CD4-positive, alpha-beta T cell treated with Interferon alpha-2 for 1 hour (primary cell): Measurements from ENCODE around the gene ARHGEF4.
A peak's percentile ranks its signal among the peaks of the same experiment; 100 is the strongest.

ENCODE experiments used
- DNase-seq, 2 donors: peaks; one replicate each; pipeline ENCODE4 v3.0.0-alpha.2; 2020 to 2022

The ARHGEF4 gene

DNA sequence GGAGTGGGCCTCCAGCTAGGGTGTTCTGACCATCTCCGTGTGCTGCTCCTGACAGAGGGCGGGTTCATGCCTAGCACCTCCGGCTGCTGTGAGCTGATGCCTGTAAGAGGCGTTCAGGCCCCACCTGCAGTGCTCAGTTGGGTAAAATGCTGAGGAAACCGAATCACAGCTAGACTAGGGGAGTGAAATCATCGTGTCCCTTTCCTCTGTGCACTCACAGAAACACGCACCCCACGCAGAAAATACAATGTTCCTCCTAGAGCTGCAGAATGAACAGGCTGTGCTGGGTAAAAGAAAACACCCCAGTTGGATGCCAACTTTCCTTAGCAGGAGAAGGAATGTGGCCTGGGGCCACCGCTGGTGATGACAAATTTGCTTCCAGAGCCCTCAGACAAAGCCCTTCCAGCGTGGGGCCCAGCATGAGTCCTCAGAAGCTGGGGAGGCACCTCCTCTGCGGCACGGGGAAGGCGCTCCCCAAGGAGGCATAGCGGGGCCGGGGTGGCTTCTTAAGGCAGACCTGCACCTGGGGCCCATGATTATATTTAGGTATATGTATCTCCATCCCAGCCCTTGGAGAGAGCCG, 16.3 kb upstream of the ARHGEF4 start:
- DNase-seq, result no peak

GRCh38 chr2:130821867-130822266, 14.8 kb upstream of the ARHGEF4 start:
- no peak for DNase-seq

- no peak for DNase-seq
Observed at GRCh38 chr2:130822766-130823165, 13.9 kb upstream of the ARHGEF4 start.

DNA sequence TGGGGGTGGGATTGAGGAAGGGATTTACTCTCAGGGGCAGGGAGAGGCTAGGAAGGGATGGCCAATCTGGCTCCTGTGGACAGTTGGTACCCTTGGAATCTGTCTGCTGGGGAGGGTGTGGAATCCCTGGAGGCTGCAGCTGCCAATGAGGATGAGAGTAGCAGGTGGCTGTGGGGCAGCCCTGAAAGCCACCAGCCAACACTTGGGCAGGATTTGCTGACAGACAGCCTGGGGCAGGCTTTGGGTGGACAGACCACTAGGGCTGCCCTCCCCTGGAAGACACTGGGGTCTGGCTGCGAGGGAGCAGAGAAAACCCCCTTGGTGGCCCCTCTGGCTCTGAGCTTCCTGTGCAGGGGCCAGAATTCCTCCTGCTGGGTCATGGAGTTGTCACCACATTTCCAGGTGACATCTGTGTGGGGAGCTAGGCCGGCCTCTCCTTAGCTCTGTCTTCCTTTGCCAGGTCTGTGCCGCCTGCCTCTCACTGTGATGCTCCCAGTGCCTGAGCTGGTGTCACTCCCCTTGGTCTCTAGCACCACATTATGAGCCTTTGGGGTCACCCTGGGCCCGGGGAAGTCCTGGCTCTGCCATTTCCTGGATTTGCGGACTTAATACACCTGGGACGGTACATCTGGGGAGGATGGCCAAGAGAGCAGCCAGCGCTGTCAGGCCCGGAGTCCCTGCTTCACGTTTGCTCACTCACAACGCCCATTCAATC, 13.4 kb upstream of the ARHGEF4 start:
- no peak for DNase-seq

DNA sequence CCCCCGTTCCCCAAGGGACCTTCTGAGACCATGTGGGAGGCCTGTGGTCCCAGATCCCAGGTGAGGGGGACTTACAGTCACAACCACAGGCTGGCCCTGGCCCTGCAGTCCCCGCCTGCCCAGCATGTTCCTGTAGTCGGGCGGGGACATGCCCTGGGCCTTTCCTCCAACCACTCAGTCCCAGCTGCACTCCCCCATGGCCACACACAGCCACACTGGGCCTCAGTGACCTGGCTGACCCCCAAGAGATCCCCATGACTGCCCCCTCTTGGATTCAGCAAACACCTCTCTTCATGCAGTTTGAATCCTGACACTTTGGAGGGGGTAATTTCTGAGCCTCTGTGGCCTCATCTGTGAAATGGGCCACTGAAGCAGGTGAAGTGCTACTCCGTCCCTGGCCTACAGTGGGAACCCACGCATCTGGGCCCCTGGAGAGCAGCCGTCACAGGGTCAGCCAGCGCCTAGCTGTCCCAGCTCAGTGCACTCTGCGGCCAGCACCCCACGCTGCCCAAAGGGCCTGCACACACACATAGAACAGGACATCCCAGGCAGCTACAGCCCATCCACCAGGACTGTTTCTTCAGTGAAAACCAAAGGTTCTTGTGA, 12.7 kb upstream of the ARHGEF4 start:
- DNase-seq, result no peak

GRCh38 chr2:130824492-130825061, 12.1 kb upstream of the ARHGEF4 start:
- peak; percentile 70 to 85 for DNase-seq

- DNase-seq, result no peak
Observed at GRCh38 chr2:130825231-130825965, 11.3 kb upstream of the ARHGEF4 start.

DNA sequence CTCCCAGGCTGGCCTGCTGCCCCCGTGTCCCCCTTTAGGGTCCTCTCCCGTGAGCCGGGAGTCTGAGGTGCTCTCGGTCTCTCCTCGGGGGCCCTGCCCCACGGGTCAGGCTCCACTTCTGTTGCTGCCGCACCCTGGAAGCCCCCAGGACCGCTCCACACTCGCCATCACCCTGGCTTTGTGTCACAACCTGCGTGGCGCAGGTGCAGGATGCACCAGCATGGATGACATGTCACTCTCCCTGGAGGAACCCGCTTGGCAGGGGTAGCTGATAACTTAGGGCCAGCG, 10.8 kb upstream of the ARHGEF4 start:
- no peak for DNase-seq

DNA sequence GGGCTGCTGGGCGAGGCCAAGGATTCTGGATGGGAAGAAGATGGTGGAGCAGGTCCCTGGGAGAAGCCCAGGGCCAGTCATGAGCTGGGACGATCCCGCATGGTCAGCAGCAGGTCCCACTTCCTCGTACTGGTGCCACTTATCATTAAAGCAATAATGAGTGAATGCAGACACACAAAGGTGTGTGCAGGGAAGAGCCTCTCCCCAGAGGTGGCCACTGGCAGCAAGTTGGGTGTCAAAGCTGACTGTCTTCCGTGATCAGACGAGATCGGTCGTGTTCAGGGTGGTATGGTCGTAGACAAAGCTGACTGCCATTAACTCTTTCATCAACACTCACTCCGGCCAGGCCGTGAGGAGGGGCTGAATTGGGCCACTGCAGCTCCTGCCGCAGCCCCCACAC, 10.3 kb upstream of the ARHGEF4 start:
- DNase-seq, result no peak

- DNase-seq, result no peak
Observed at GRCh38 chr2:130826821-130827501, 9.8 kb upstream of the ARHGEF4 start.

DNA sequence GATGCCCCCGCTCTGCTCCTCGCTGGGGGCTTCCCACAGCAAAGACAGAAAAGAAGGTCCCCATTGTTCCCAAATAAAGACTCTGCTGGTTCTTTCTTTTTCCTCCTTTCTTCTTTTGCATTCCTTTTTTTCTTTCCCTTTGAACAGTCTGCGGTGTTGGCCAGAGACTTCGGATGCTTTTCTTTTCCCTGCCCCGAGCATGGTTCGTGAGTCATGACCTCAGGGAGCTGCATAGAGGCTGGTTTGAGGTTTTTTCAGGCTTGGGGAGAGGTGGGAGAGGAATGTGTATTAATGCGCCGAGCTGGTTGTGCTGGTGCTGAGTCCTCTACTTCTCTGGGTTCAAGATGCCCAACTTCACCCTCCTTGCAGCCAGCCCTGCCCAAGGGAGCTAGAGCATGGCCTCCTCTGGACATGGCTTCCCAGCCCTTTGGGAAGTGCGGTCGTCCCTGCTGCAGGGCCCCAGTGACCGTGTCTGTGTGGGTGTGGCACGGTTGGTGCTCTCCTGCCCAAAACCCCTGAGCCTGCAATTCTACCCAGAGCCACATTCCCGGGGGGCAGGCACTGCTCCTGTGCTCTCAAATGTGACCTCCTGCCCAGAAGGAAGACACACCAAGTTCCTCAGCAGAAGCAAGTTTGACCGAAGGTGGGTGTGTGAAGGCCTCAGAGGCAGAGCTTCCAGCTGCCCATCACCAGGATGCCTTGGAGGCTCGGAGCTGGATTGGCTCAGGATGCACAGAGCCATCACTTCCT, 9.0 kb upstream of the ARHGEF4 start:
- no peak for DNase-seq

GRCh38 chr2:130828461-130828860, 8.3 kb upstream of the ARHGEF4 start:
- DNase-seq, result no peak

- DNase-seq, result no peak
Observed at GRCh38 chr2:130829015-130829414, 7.7 kb upstream of the ARHGEF4 start.

- DNase-seq, result no peak
Observed at GRCh38 chr2:130830538-130830937, 6.2 kb upstream of the ARHGEF4 start.

GRCh38 chr2:130831356-130831755, 5.4 kb upstream of the ARHGEF4 start:
- no peak for DNase-seq

- no peak for DNase-seq
Observed at GRCh38 chr2:130832296-130832940, 4.3 kb upstream of the ARHGEF4 start.

DNA sequence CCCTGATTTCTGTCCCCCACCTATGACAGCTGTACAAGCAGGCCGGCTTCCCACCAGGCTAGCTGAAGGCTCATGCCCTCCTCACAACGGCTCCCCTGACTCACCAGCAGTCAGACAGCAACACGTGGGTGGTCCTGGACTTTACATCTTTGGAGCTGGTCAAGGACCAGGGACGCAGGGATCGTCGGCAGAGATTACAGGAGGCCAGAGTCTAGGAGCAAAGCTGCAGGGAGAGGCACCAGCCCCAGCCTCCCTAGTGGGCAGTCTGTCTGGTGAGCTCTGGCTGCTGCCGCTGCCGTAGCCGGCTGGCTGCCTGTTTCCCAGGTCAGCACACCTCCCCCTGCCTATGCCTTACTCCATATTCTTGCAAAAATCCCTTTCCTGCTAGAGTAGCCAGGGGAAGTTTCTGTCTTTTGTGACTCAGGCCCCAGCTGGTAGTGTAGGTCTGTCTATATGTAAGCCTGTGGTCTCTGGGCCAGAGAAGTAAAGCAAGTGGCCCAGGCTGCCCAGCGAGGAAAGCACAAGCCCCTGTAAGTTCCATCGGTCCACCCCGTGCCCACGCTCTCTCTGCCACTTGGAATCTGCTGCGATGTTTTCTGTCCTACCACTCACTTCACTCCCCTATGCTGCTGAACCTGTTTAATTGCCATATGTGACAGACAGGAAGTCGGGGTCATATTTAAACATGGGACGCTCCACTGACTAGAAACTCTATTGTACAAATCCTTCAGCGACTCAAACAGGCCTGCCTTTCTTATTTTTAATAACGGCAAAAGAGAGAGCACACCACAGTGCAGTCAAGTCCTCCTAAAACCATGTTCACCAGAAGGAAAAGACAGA, 2.4 kb upstream of the ARHGEF4 start:
- no peak for DNase-seq

DNA sequence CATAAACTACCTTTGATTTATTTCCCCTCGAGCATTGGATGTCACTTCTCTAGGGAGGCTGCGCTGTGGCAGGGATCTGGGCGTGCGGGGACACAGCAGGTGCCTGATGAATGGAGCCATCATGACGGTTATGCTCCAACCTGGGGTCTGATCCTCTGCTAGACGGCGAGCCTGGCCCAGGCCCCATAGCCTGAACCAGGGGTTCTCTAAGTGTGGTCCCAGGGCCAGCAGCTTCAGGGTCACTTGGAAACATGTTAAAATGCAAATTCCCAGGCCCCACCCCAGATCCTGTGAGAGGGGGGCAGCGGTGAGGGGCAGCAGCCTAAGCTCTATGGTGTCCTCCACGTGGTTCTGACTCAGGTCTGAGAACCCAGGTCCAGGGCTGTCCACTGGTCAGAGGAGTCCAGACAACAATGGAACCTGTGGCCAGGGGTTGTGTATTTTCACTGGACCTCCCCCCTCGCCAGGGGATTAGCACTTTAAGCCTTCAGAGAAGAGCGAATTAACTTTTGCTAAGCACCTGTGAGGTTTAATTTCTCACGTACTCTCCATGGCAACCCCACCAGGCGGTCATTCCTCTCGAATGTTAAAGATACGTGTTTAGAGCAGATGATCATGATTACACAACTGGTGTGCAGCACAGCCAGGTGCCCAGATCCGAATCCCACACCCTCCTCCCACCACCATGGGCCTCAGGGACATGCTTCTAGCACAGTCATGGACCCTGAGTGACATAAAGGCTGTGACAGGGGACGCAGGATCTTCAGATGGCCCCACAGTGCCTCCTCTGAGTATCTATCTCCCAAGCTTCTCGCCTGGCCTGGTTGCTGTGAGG, 1.6 kb upstream of the ARHGEF4 start:
- no peak for DNase-seq

- DNase-seq, result no peak
Observed at GRCh38 chr2:130835766-130836015, 1.0 kb upstream of the ARHGEF4 start.

DNA sequence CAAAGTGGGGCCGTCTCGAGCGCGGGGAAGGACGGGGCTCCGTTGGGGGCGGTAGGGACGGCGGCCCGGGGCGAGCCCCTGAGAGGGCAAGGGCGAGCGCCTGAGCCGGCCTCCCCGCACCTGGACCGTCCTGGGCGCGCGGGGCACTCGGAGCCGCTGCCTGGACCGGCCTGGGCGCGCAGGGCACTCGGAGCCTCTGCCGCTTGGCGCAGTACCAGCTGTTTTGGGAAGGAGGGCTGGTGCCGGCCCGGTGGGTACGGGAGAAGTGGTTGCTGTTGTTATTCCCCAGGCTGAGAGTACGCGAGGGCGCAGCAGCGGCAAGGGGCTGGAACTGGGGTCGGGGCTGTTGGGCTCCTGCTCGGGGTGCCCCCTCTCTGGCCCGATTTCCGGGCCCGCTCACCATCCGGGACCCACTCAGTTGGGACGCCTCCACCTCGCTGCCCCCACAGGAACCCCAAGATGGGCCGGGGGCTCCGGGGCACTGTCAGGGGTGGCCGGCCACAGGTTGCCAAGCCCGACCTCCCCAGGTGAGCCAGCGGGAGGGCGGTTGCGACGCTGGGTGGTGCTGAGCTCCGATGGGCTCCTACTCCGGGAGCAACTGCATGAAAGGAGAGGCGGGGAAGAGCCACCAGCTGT, 579 bp downstream of the ARHGEF4 start:
- DNase-seq, result no peak
